DMS 273 (cell line): ENCODE data around the gene IFT27.

ENCODE experiments used
- DNase-seq: peaks from one replicate; lab custom pipeline; 2025; ENCODE audit not compliant: unreplicated experiment; lab: John Stamatoyannopoulos, UW

Gene IFT27

DNA sequence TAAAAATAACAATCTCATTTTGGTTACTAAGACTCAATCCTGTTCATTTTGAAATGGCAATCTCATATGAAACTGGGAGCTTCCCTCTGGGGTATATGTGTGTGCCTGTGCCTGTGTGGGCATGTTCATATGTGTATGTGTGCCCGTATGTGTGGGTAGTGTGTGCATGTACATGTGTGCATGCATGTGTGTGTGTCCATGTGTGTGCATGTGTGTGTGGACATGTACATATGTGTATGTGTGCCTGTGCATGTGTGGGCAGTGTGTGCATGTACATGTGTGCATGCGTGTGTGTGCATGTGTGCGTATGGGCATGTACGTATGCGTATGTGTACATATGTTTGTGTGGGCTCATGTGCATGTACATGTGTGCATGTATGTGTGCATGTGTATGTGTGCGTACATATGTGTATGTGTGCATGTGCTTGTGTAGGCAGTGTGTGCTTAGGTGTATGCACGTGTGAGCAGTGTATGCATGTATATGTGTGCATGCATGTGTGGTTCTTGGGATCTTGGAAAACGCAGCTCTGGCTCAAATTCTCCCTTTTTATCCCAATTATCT, 47.9 kb downstream of the IFT27 start:
- no peak for DNase-seq

- no peak for DNase-seq
Measured at GRCh38 chr22:36727110-36727509, 48.8 kb downstream of the IFT27 start.

DNA sequence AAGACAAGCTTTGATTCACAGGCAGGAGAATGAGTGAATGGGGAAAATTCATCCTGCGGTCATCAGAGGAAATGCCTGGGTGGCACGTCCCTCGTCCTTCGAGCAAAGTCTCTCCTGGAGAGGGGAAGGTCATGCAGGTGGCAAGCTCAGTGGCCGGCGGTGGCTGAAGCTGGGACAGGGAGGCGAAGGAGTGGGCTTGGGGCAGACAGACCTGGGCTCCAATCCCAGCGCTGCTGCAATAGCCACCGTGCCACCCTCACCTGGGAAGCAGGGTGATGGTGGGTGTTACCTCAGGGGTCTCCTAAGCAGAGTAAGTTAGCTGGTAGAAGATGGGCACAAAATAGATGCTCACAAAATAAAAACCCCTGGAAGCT, 49.9 kb downstream of the IFT27 start:
- no peak for DNase-seq

DNA sequence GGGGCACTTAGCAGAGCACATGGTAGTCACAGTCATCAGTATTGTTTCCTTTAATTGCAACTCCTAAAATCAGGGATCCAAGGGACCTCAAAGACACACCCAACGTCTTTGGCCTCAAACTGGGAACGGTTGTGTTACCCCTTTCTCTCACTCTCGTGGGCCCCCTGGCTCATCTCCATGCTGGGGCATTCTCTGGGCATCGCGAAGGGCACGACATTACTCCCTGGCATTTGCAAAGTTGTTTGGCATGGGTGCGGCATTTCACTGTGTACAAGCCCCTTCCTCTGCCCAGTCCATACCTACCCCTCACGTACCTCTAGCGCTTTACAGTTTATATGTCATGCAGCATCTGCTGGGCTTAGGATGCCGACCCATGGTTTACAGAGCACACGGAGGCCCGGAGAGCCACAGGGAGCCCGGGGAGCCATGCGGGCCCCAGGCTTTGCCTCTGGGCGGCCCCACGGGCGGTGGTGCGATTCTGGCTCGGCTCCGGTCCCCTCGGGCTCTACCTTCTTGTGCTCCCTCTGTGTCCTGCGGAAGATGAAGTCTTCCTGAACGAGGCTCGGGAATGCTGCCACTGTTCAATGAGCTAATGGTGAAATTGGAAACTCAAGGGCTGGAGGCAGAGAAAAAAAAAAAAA, 50.4 kb downstream of the IFT27 start:
- DNase-seq = no peak

- DNase-seq = no peak
Measured at GRCh38 chr22:36724836-36725235, 51.1 kb downstream of the IFT27 start.

DNA sequence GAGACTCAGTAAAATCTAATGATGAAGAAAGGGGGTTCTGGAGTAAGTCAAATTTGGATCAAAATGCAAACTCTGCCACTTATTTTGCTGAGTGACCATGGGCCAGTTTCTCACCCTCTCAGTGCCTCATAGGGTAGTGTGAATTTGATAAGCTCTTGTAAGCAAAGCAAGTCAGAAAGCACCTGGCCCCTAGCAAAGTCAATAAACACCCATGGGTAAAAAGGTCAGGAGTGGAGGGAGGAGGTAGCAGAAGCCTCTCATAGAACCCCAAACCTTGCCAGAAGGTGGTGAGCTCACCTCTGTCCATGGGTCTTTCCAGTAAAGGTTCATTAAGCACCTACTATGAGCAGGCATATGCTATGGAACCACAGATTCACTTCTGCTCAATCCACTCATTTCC, 53.9 kb downstream of the IFT27 start:
- DNase-seq = no peak

DNA sequence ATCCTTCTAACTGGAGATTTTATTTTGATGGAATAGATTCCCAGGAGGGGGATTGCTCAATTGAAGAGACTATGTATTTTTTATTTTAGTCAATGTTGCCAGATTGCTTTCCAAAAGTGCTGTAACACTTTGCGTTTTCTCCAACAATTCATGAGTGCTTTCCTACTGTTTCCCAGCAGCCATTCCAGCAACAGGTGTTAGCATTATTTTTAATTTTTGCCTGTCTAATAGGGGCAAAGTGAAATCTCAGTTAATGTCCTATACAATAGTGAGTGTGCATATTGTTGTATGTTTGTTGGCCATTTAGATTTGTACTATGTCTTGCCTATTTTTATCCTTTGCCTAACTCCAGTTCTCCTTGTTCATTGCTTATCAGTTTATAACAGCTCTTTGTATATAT, 60.3 kb downstream of the IFT27 start:
- DNase-seq = no peak

DNA sequence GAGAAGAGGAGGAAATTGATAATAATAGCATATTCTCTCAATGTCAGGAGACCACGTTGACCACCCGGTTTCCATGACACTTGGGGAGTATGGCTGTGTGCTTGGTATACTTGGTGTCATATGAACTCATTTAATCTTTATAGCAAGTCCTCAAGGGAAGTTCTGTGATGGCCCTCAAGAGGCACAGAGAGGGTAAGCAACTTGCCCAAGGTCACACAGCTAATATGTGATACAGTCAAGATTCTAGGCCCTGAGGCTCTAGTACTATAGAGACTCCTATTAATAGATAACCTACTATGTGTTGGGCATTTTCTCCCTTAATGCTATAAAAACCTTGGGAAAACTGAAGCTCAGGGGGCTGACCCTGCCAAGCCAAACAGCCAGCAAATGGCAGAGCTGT, 61.8 kb downstream of the IFT27 start:
- DNase-seq = no peak

DNA sequence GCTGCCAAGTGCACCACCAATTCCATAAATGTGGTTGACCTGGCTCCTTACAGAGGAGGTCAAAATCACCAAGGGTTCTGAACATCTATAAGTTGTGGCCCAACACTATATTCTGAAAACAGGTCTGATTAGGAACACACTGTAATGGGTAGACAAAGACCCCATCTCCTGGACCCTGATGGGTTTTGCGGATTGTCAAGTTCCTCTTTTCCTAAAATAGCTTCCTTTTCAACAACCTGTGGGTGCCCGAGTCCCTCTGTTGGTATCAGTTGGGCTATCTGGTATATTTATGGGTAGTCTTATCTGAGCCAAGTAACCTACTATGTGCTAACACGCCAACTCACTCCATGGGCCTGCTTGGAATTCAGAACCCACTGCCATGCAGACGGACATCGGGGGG, 62.5 kb downstream of the IFT27 start:
- no peak for DNase-seq
